GM12878 (cell line): ENCODE measurements around the gene LPAR5. TPM values are rescaled to one million over a fixed set of nuclear protein-coding genes. Genes with fewer than 3 reads are reported as not detected.

ENCODE experiments used
- BCL3 ChIP-seq: IDR thresholded peaks from 2 replicates; pipeline ENCODE4 v1.6.1; 2011; ENCODE audit warnings: borderline replicate concordance, low read depth, mild to moderate bottlenecking, moderate library complexity, low read length; ENCODE audit not compliant: insufficient read depth, poor library complexity, severe bottlenecking
- EP300 ChIP-seq, 2 experiments: fragments of 150-350 bp in 1 of 2; IDR thresholded peaks; 2 replicates each; pipeline ENCODE4 v1.6.1; 2011 to 2012; ENCODE audit warnings: low read depth in 2 of 2, low read length in 2 of 2, borderline replicate concordance in 1 of 2, improper control_type of control experiment in 1 of 2, inconsistent platforms in 1 of 2; ENCODE audit not compliant: control insufficient read depth in 1 of 2
- FOXM1 ChIP-seq: IDR thresholded peaks from 2 replicates; pipeline ENCODE4 v1.6.1; 2012; ENCODE audit warnings: low read depth, mild to moderate bottlenecking, inconsistent platforms, low read length, moderate library complexity
- IRF4 ChIP-seq: IDR thresholded peaks from 2 replicates; pipeline ENCODE4 v1.6.1; 2011; ENCODE audit warnings: low read depth, low read length
- MEF2B ChIP-seq: fragments of 450-650 bp; IDR thresholded peaks from 2 replicates; pipeline ENCODE4 v1.6.1; 2018; ENCODE audit warnings: mild to moderate bottlenecking, moderate library complexity; ENCODE audit not compliant: partially characterized antibody, poor library complexity, severe bottlenecking
- MXI1 ChIP-seq: fragments of 150-350 bp; IDR thresholded peaks from 2 replicates; pipeline ENCODE4 v1.6.1; 2011; ENCODE audit warnings: low read depth, mild to moderate bottlenecking, inconsistent platforms, low read length, improper control_type of control experiment
- POLR2AphosphoS5 ChIP-seq: IDR thresholded peaks from 2 replicates; pipeline ENCODE4 v1.6.1; 2011; ENCODE audit warnings: mild to moderate bottlenecking, low read length, inconsistent platforms
- POU2F2 ChIP-seq: IDR thresholded peaks from 3 replicates; pipeline ENCODE4 v1.6.1; 2011; ENCODE audit warnings: low read depth, mild to moderate bottlenecking, low read length, borderline replicate concordance
- PRDM15 ChIP-seq: fragments of 450-650 bp; formaldehyde crosslinking; IDR thresholded peaks from 2 replicates; pipeline ENCODE4 v1.4.0; 2020; ENCODE audit warnings: mild to moderate bottlenecking, moderate library complexity
- RBBP5 ChIP-seq: fragments of 200-600 bp; sonication (generic); conservative IDR thresholded peaks from 2 replicates; pipeline ENCODE4 v1.6.1; 2016
- RFX5 ChIP-seq: IDR thresholded peaks from 2 replicates; pipeline ENCODE4 v1.6.1; 2011; ENCODE audit warnings: low read depth, low read length, improper control_type of control experiment
- SIN3A ChIP-seq: IDR thresholded peaks from 2 replicates; pipeline ENCODE4 v1.6.1; 2012; ENCODE audit warnings: low read depth, low read length, improper control_type of control experiment
- SMC3 ChIP-seq: IDR thresholded peaks from 2 replicates; pipeline ENCODE4 v1.6.1; 2011; ENCODE audit warnings: low read length, improper control_type of control experiment, borderline replicate concordance
- SREBF2 ChIP-seq: IDR thresholded peaks from 2 replicates; pipeline ENCODE4 v1.6.1; 2012; ENCODE audit warnings: mild to moderate bottlenecking, low read length
- SUZ12 ChIP-seq: fragments of 200-600 bp; sonication (generic); IDR thresholded peaks from one replicate; pipeline ENCODE4 v1.6.1; 2018; ENCODE audit warnings: antibody characterized with exemption, mild to moderate bottlenecking; ENCODE audit not compliant: unreplicated experiment
- TARDBP ChIP-seq: IDR thresholded peaks from 2 replicates; pipeline ENCODE4 v1.6.1; 2016; ENCODE audit warnings: borderline replicate concordance
- TCF7 ChIP-seq: IDR thresholded peaks from 2 replicates; pipeline ENCODE4 v1.6.1; 2014; ENCODE audit warnings: antibody characterized with exemption, borderline replicate concordance
- YBX1 ChIP-seq: fragments of 450-650 bp; IDR thresholded peaks from 2 replicates; pipeline ENCODE4 v1.6.1; 2016; ENCODE audit warnings: antibody characterized with exemption
- ZBTB40 ChIP-seq: fragments of 450-650 bp; IDR thresholded peaks from 2 replicates; pipeline ENCODE4 v1.6.1; 2016; ENCODE audit warnings: mild to moderate bottlenecking, moderate library complexity, borderline replicate concordance
- ZNF217 ChIP-seq: fragments of 450-650 bp; IDR thresholded peaks from 2 replicates; pipeline ENCODE4 v1.6.1; 2017; ENCODE audit warnings: antibody characterized with exemption, mild to moderate bottlenecking
- ZNF24 ChIP-seq: fragments of 450-650 bp; IDR thresholded peaks from 2 replicates; pipeline ENCODE4 v1.6.1; 2017; ENCODE audit warnings: antibody characterized with exemption, mild to moderate bottlenecking
- polyA plus RNA-seq, 11 experiments: library from polyadenylated mRNA; depleted of rRNA in 4 of 11; unstranded in 6 of 11; stranded (reverse) in 5 of 11; fragments of >200 nt; fragmentation: Nextera tagmentation in 4 of 11; fragmentation: Illumina TruSeq in 1 of 11; extraction: Ambion mirVana in 4 of 11; extraction: Trizol in 1 of 11; gene quantifications; 1 replicate in 1 of 11; 2 replicates in 10 of 11; pipeline versions ENCODE4 v1.2.1 to v1.2.3, GENCODE V29; 2011 to 2016; ENCODE audit warnings: inconsistent platforms in 2 of 11, missing spikeins in 2 of 11, low read depth in 1 of 11
- total RNA-seq, 4 experiments: library from RNA; depleted of rRNA in 3 of 4; stranded (reverse); fragments of >200 nt in 3 of 4; fragmentation: Illumina TruSeq in 1 of 4; extraction: Trizol in 1 of 4; gene quantifications; 2 replicates each; pipeline versions ENCODE4 v1.2.1 to v1.2.3, GENCODE V29; 2013 to 2021

LPAR5 gene
- total and polyA plus RNA-seq, 10 of the 15 experiments (the other 5 are each of a cell fraction or from before 2014, with no cell fraction given), result 1.3 to 7.9 (median 5.3) TPM

- TF ChIP-seq BCL3 (peak; percentile 34), SMC3 (no peak), TARDBP (no peak), YBX1 (peak; percentile 61; the same call in 1 of the 2 replicates), MXI1 (peak; percentile 3; the same call in 1 of the 2 replicates), RFX5 (no peak), MEF2B (peak; percentile 98), IRF4 (no peak), SREBF2 (no peak), POLR2AphosphoS5 (0 out of 2 replicates have a peak, but pooled peaks have one; percentile 33), ZNF24 (0 out of 2 replicates have a peak, but pooled peaks have one; percentile 9), SIN3A (no peak), PRDM15 (CRISPR knock-in tag) (0 out of 2 replicates have a peak, but pooled peaks have one; percentile 9), FOXM1 (no peak), ZBTB40 (0 out of 2 replicates have a peak, but pooled peaks have one; percentile 4), ZNF217 (no peak; the same call in 1 of the 2 replicates), RBBP5 (no peak), SUZ12 (no peak), POU2F2 (peak; percentile 29; the same call in 1 of the 3 replicates), TCF7 (no peak), EP300 (IDR thresholded peaks at IDR 0.05; ENCODE audit: borderline replicate concordance in 1 of 2, control insufficient read depth in 1 of 2, low read depth in 2 of 2, low read length in 2 of 2) (peak; percentile 83 to 91; a peak in 3 of 4 replicates)
Measured at GRCh38 chr12:6635375-6635855, 344 bp downstream of the LPAR5 start (continued).
